ENCODE measurements around the gene GTF2H2.
"Not testable (repeated sequence)": the region's sequence is repeated elsewhere in the genome, so short reads cannot be mapped to it uniquely, and the experiment has no call there.

GTF2H2 gene

DNA sequence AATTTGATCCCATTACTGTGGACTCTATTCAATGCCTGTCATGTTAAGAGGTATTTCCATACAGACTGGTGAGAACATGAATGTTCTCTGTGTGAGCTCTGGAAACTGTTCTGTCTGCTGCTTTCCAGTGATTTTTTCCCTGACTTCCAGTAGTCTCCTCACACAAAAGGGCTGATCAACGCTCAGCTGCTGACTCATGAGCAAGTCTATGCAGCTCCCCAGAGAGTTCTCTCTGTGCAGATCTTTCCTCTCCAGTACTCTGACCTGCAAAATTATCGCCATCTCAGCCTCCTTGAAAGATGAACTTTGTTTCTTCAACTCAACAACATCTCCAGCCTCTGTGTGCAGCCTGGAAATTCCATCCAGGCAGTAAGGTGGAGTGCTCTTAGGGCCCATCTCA, 23.3 kb downstream of the GTF2H2 start:
- H3K4me1 Mint-ChIP-seq; H3K9me3 Mint-ChIP-seq; DNase-seq; H3K4me3 Mint-ChIP-seq; H3K27me3 Mint-ChIP-seq (ENCODE audit: low read depth, poor library complexity); H3K36me3 Mint-ChIP-seq (ENCODE audit: low read depth); H3K27ac Mint-ChIP-seq: not testable (repeated sequence)

DNA sequence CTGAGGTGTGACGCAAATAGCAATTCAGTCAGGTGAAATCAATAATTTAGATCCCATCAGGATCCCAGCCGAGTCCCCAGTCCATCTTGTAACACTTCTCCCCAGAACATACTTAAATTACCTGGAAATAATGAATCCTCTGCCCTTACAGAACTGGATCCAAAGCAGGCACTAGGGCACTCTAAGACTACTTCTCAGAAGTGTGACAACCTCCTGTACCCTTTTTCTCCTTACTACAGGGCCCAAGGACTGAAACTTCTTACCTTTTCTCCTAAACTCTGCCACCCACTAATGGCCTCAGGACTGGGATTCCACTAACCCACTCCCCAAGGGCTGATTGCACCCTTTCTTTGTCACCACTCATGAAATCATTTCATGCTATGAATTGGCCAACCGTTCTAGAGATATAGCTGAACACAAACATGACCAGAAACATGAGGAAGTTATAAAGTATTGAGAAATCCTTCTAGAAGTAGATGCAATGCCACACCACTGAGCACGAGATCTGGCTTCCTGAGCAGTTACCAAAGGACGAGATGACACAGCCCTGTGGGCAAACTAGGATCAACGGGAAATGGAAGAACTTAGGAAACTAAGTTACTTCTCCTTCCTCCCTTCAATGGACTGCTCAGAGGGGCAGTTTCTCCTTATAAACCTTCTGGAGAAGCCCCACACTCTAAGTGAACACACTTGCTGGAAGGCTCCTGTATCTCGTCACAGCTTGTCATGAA, 36.3 kb downstream of the GTF2H2 start:
- DNase-seq; H3K27ac Mint-ChIP-seq; H3K27me3 Mint-ChIP-seq (ENCODE audit: low read depth, poor library complexity); H3K36me3 Mint-ChIP-seq (ENCODE audit: low read depth); H3K4me3 Mint-ChIP-seq; H3K4me1 Mint-ChIP-seq; H3K9me3 Mint-ChIP-seq: not testable (repeated sequence)

DNA sequence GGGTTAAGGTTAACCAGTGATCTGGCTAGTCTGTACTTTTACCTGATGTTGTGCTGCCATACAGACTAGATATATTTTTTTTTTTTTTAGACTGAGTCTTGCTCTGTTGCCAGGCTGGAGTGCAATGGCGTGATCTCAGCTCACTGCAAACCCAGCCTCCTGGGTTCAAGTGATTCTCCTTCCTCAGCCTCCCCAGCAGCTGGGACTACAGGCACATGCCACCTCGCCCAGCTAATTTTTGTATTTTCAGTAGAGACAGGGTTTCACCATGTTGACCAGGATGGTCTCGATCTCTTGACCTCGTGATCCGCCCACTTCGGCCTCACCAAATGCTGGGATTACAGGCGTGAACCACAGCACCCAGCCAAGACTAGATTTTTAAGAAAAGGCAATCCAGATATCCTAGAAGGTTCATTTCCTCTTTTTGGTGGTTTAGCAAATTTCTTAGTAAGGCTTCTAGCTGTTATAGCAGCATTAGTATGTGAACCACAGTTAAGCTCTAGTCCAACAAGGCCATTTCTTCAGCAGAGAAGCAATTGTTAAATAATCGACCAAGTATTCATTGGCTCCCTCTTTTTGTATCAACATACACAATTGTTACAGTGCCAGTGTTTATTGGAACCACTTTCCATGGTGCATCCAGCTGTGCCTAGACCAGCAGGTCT, 42.1 kb downstream of the GTF2H2 start, which contains the start of gene NAIP:
NAIP (minus strand) TSS at position 51 of the 665 bp plus-strand sequence. CDS start 12,424 bp downstream, outside the sequence.
- not testable (repeated sequence) for H3K4me1 Mint-ChIP-seq; DNase-seq; H3K36me3 Mint-ChIP-seq (ENCODE audit: low read depth); H3K27me3 Mint-ChIP-seq (ENCODE audit: low read depth, poor library complexity); H3K27ac Mint-ChIP-seq; H3K4me3 Mint-ChIP-seq; H3K9me3 Mint-ChIP-seq

GRCh38 chr5:71020643-71021042, 46.8 kb downstream of the GTF2H2 start:
- not testable (repeated sequence) for H3K27me3 Mint-ChIP-seq (ENCODE audit: low read depth, poor library complexity)

GRCh38 chr5:71018376-71019005, 49.0 kb downstream of the GTF2H2 start:
- not testable (repeated sequence) for H3K27me3 Mint-ChIP-seq (ENCODE audit: low read depth, poor library complexity); DNase-seq; H3K4me1 Mint-ChIP-seq; H3K9me3 Mint-ChIP-seq; H3K36me3 Mint-ChIP-seq (ENCODE audit: low read depth); H3K27ac Mint-ChIP-seq; H3K4me3 Mint-ChIP-seq

More at GRCh38 chr5:71020643-71021042, 46.8 kb downstream of the GTF2H2 start:
- not testable (repeated sequence) for DNase-seq; H3K27ac Mint-ChIP-seq; H3K4me3 Mint-ChIP-seq; H3K36me3 Mint-ChIP-seq (ENCODE audit: low read depth); H3K4me1 Mint-ChIP-seq; H3K9me3 Mint-ChIP-seq

- no peaks in the 10 kb centered on the region for H3K9me3 Mint-ChIP-seq
- peaks cover 6% of the 10 kb centered on the region for H3K4me1 Mint-ChIP-seq
- H3K36me3 Mint-ChIP-seq (ENCODE audit: low read depth), result no peaks in the 10 kb centered on the region
- H3K27me3 Mint-ChIP-seq (ENCODE audit: low read depth, poor library complexity), result peaks cover 2% of the 10 kb centered on the region
- no peak overlapping the region for H3K4me3 Mint-ChIP-seq
- H3K27ac Mint-ChIP-seq, result no peak overlapping the region
- TF ChIP-seq, protein P1, sequence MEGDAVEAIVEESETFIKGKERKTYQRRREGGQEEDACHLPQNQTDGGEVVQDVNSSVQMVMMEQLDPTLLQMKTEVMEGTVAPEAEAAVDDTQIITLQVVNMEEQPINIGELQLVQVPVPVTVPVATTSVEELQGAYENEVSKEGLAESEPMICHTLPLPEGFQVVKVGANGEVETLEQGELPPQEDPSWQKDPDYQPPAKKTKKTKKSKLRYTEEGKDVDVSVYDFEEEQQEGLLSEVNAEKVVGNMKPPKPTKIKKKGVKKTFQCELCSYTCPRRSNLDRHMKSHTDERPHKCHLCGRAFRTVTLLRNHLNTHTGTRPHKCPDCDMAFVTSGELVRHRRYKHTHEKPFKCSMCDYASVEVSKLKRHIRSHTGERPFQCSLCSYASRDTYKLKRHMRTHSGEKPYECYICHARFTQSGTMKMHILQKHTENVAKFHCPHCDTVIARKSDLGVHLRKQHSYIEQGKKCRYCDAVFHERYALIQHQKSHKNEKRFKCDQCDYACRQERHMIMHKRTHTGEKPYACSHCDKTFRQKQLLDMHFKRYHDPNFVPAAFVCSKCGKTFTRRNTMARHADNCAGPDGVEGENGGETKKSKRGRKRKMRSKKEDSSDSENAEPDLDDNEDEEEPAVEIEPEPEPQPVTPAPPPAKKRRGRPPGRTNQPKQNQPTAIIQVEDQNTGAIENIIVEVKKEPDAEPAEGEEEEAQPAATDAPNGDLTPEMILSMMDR (IDR thresholded peaks at IDR 0.05), result no peak
- DNase-seq, result no peak
These were observed 53.3 kb downstream of the GTF2H2 start for GRCh38 chr5:71014176-71014575.

- H3K27me3 Mint-ChIP-seq (ENCODE audit: low read depth, poor library complexity), result peaks cover 2% of the 10 kb centered on the region
- no peak overlapping the region for H3K4me3 Mint-ChIP-seq
- no peak for DNase-seq
- no peaks in the 10 kb centered on the region for H3K9me3 Mint-ChIP-seq
- no peak overlapping the region for H3K27ac Mint-ChIP-seq
- H3K36me3 Mint-ChIP-seq (ENCODE audit: low read depth), result no peaks in the 10 kb centered on the region
- TF ChIP-seq, protein P1 (IDR thresholded peaks at IDR 0.05), result no peak
- H3K4me1 Mint-ChIP-seq, result peaks cover 6% of the 10 kb centered on the region
These were observed 53.9 kb downstream of the GTF2H2 start for GRCh38 chr5:71013575-71013974.

DNA sequence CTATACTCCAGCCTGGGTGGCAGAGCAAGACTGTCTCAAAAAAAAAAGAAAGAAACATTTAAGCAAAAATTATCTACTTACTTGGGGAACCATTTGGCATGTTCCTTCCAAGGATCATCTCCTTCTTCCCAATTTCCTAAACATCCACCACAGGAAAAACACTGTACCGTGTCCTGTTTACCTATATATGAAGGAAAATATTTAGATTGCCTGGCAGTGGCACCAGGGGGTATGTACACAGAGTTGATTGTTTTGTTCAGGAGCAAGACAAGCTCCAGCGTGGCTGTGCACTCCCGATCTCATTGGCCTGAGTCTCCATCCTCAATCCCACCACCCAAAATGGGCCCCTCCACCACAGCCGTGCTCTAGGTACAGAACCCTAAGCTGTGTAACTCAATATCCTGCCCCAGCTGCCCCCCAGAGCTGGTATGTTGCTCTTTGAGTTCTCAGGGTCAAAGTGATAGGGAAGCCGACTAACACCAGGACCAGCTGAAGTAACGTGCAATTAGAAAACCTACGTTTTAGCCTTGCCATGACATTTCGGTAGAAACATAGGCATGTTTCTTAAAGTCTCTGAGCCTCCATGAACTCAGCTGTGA, 56.2 kb downstream of the GTF2H2 start:
- peaks cover 2% of the 10 kb centered on the region for H3K27me3 Mint-ChIP-seq (ENCODE audit: low read depth, poor library complexity)
- no peaks in the 10 kb centered on the region for H3K9me3 Mint-ChIP-seq
- H3K4me1 Mint-ChIP-seq, result peaks cover 6% of the 10 kb centered on the region
- H3K4me3 Mint-ChIP-seq, result no peak overlapping the region
- TF ChIP-seq, protein P1 (IDR thresholded peaks at IDR 0.05), result no peak
- H3K36me3 Mint-ChIP-seq (ENCODE audit: low read depth), result no peaks in the 10 kb centered on the region
- H3K27ac Mint-ChIP-seq, result peak overlapping the region; percentile 68
- no peak for DNase-seq

DNA sequence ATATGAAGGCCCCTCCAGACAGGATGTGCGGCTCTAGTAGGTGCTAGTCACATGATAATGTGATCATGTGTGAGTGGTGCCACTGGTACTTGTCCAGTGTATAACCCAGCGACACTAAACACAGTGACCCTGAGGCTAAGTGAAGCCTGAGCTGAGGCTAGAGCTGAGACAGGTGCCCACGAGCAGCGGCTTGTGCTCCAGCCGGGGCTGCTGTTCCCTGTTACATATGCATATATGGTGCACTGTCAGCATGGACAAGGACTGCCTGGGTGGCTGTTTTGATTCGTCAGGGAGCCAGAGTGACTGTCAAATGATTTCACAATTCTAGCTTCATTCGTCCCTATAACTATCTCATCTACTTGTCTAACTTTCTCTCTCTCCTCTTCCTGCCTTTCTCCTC, 60.5 kb downstream of the GTF2H2 start:
- H3K27me3 Mint-ChIP-seq (ENCODE audit: low read depth, poor library complexity); H3K36me3 Mint-ChIP-seq (ENCODE audit: low read depth); H3K9me3 Mint-ChIP-seq; H3K4me1 Mint-ChIP-seq; H3K4me3 Mint-ChIP-seq; H3K27ac Mint-ChIP-seq; DNase-seq: not testable (repeated sequence)

Data from nephron progenitor cell (in vitro differentiated cells).